Stimulated activated CD4-positive, alpha-beta T cell treated with anti-CD3 and anti-CD28 coated beads, TNF-alpha, amount 100 ng/mL, for 48 hours (primary cell): Measurements from ENCODE around the gene HECTD1.
"Not testable (repeated sequence)": the region's sequence is repeated elsewhere in the genome, so short reads cannot be mapped to it uniquely, and the experiment has no call there.

ENCODE experiments used
- DNase-seq, 3 donors: peaks; one replicate each; pipeline ENCODE4 v3.0.0-alpha.2; 2020; ENCODE audit warnings: low read depth in 3 of 3

The HECTD1 gene

DNA sequence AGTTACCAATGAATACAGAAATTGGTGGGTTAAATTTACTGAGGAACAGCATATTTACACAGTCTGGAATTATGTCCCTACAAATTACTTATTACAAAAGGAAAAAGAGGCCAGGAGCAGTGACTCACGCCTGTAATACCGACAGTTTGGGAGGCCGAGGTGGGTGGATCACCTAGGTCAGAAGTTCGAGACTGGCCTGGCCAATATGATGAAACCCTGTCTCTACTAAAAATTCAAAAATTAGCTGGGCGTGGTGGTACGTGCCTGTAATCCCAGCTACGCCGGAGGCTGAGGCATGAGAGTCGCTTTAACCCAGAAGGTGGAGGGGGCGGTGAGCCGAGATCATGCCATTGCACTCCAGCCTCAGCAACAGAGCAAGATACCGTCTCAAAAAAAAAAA, 52.6 kb downstream of the HECTD1 start:
- DNase-seq, result no peak

DNA sequence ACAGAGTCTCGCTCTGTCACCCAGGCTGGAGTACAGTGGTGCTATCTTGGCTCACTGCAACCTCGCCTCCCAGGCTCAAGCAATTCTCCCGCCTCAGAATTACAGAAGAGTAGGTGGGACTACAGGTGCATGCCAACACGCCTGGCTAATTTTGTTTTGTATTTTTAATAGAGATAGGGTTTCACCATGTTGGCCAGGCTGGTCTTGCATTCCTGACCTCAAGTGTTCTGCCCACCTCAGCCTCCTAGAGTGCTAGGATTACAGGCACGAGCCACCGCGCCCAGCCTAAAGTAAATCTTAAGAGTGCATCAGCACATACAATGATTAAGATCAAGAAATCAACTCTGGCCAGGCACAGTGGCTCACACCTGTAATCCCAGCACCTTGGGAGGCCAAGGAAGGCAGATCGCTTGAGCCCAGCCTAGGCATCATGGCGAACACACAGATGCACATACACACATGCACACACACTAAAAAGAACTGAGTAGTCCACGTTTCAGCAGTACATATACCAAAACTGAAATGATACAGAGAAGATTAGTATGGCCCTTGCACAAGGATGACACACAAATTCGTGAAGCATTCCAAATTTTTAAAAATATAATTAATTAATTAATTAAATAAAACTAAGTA, 65.0 kb downstream of the HECTD1 start:
- no peak for DNase-seq

DNA sequence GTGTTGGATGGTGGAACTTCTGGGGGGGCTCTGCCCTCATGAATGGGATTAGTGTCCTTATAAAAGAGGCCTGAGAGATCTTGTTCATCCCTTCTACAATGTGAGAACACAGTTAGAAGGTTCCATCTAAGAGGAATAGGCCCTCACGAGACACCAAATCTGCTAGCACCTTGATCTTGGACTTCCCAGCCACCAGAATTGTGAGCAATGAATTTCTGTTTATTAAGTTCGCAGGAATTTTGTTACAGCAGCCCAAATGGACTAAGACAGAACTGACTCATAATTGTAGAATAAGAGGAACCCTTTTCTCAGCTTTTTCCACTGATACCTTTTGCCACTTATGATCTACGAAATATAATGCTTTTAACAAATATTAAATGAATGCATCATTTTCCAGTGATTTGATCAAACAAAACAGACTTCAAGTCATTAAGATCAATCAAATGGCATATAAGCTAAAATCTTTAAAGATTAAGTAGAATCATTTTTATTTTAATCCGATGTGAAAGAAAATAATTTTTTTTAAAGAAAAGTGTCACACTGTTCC, 68.2 kb downstream of the HECTD1 start:
- DNase-seq, result no peak

DNA sequence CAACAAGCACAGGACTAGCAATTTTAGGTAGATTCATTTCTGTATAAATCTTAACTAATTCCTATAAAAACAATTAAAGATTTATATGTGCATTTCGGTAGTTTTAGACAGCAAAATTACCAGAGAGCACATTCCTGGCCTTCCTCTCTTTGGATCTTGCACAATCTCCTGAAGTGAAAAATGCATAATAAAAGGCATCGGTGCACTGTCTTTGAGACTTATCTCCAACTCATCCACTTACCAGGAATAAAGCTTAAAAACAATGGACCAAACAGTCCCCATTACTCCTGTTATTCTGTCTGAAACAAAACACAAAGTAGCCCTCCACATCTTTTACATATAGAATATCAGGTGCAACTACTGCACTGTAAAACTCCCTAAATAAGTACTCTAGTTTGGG, 69.3 kb downstream of the HECTD1 start:
- no peak for DNase-seq

DNA sequence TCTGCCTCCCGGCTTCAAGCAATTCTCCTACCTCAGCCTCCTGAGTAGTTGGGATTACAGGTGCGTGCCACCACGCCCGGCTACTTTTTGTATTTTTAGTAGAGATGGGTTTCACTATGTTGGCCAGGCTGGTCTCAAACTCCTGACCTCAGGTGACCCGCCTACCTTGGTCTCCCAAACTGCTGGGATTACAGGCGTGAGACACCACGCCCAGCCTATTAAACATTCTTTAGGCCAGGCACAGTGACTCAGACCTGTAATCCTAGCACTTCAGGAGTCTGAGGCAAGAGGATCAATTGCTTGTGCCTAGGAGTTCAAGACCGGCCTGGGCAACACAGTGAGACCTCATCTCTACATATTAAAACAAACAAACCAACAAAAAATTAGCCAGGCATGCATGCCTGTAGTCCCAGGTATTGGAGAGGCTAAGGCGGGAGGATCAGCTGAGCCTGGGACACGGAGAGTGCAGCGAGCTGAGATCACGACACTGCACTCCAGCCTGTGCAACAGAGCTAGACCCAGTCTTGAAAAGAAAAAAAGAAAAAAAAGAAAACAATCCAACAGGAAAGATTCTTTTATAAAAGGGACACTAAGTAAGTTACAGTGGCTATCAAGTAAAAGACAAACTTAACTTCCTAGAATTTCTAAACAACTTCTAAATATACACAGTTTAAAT, 70.2 kb downstream of the HECTD1 start:
- DNase-seq, result no peak

DNA sequence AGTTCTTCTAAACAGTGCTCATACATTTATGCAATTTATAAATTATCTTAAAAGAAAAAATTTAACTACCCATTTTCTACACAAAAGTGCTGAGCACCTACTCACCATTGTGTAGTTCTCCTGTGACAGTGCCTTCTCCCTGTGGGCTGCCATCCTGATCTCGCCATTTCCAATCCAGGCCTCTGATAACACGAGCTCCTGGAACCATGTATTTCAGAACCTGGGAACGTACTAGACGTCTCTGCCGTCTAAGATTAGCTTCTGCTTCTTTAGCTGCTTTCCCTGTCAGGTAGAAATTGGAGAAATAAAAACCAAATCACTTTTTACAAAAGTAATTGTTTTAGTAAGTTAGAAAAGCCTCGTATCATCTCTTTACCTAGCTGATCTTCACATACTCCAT, 74.5 kb downstream of the HECTD1 start:
- DNase-seq, result no peak

DNA sequence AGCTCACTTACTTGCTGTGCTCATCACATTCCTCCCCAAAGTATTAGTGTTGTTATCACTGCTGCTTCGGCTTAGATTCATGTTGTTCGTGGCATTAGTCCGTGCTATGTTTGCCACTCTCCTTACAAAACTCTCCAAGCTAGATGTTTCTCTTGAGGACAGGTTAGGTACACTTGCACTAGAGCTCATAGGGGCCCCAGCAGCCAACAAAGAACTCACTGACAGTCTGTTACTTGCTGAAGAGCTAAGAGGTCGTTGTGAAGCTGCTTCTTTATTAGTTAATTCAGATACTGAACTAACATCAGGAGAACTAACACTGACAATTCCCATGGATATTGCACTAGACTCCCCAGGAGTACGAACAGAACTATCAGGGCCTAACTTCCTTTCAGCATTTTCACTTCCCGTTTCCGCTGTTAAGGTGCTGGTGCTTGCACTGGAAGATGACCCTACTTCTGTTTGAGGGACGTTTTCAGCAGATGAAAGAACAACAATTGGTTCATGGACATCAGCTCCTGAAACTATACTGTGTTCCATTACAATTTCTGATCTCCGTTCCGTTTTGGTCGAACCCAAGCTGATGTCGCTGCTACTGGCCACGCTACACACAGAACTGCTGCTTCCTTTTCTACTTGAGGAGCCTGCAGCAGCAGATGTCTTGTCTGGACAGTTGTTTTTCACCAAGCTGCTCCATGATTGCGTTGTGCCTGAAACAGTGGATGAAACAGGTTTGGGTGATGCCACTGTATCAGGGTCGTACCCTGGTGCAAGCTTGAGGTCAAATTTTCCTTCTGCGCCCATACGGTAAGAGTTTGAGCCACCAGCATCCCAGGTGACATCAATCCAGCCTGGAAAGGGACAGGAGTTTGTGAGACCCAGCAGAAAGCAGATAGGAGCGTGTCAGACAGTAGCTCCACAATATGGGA, 78.7 kb downstream of the HECTD1 start:
- no peak for DNase-seq

DNA sequence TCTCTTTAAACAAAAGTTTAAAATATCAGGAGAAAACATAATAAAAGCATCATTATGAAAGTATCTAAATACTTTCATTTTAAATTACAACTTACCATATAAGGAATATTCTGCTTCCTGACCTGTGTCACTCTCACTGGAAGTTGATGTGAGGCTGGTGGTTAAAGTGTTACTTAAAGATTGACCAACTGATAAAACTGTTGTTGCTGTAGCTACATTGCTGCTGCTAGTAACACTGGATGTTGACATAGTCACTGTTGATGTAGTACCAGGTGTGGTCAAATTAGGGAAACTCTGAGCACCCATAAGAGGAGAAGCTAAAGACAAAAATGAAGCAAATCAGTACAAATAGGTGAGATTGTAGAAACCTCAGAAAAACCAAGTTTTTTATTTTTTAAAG, 79.9 kb downstream of the HECTD1 start:
- DNase-seq, result no peak

DNA sequence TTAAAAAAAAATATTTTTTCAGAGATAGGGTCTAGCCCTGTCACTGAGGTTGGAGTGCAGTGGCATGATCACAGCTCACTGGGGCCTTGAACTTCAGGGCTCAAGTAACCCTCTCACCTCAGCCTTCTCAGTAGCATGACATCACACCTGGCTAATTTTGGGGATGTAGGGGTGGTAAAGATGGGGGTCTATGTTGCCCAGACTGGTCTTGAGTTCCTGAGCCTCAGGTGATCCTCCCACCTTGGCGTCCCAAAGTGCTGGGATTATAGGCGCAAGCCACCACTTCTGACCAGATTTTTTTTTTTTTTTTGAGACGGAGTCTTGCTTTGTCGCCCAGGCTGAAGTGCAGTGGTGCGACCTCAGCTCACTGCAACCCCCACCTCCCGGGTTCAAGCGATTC, 80.9 kb downstream of the HECTD1 start:
- no peak for DNase-seq

DNA sequence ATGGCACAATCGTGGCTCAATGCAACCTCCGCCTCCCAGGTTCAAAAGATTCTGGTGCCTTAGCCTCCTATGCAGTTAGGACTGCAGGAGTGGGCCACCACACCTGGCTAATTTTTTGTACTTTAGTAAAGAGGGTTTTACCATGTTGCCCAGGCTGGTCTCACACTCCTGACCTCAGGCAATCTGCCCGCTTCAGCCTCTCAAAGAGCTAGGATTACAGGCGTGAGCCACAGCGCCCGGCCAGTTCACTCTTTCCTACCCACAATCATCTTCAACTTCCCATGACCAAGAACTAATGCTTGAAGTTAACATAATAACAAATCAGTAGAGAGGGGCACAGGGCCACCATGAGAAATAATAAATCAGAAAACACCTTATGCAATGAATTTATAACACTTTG, 82.4 kb downstream of the HECTD1 start:
- DNase-seq, result no peak

DNA sequence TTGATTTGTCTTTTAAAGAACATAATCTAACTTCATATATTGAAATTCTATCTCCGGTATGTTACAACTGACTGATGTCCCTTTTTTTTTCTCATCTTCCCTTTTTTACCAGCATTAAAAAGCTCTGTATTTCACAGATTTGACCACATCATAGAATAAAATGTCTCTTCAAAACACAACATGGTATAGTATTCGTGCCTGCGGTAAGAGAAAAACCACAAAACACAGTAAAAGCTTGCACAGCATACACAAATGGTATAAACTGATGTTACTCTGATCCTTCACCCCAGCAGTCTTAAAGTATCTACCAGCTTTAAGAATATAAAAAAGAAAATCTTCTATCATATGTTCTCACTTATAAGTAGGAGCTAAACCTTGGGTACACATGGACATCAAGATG, 83.4 kb downstream of the HECTD1 start:
- no peak for DNase-seq

DNA sequence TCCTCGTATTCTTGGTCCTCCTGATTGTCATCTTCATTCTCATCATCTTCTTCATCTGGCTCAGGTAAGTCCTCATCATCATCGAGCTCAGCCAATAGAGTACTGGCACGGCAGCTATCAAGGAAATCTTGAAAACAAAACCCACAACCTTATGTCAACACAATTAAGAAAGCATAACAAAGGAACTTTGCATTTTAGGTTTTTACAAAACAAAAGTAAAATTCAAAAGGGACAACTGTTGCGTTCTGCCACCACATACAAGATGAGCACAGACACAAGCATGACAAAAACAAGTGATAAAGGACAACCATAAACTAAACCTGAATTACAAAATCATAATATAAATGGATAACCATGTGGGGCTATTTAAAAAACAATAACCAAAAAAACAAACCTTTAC, 84.7 kb downstream of the HECTD1 start:
- DNase-seq, result no peak

DNA sequence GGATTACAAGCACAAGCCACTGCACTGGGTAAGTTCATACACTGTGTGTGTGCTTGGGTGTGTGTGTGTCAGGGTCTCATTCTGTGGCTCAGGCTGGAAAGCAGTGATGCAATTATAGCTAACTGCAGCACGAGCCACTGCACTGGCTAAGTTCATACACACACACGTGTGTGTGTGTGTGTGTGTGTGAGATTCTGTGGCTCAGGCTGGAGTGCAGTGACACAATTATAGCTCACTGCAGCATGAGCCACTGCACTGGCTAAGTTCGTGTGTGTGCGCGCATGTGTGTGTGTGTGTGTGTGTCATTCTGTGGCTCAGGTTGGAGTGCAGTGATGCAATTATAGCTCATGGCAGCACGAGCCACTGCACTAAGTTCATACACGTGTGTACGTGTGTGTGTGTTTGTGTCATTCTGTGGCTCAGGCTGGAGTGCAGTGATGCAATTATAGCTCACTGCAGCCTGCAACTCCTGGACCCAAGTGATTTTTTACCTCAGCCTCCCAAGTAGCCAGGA, 85.4 kb downstream of the HECTD1 start:
- no peak for DNase-seq

DNA sequence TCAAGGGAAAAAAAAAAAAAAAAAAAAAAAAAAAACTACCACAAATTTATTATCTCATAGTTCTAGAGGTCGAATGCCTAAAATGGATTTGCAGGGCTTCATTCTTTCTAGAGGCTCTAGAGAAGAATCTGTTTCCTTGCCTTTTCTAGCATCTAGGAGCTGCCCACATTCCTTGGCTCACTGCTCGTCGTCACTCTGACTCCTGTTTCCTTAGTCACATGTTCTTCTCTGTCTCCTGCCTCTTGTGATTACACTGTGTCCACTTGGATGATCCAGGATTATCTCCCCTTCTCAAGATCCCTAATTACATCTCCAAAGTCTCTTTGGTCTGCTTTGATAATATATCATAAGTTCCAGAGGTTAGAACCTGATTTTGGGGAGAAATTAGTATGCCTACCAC, 88.7 kb downstream of the HECTD1 start:
- no peak for DNase-seq

DNA sequence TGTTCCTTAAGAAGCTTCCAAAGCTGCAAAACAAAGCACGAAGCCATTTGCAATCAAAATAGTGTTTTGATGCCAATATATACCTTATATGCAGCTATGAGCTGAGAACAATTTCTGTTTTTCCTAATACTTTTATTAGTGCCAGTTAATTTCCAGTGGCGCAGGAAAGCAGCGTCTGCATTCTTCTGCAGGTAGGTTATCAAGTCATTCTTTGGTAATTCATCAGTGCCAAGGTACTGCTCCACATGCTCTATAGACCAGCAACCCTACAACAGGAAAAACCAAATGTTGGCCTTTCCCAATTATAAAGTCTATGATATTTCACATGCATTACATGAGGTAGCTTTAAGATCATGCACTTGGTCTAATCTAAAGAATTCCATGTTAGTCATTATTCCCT, 93.8 kb downstream of the HECTD1 start:
- DNase-seq, result no peak

DNA sequence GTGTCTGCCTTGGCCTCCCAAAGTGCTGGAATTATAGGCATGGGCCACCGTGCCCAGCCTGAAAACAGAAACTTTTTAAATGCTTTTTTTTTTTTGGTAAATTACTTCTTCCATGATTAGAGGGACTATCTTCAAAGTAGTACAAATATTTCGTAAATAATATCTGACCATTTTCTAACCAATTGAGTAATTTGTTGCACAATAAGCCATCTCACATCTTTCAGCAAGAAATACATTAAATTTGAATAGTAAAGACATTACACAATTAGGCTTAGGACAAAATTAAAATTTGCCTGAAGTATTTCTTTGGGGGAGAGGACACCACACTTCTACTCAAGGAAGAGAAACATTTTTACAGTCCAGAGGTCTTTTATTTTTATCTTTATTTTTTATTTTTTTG, 96.7 kb downstream of the HECTD1 start:
- DNase-seq, result no peak

DNA sequence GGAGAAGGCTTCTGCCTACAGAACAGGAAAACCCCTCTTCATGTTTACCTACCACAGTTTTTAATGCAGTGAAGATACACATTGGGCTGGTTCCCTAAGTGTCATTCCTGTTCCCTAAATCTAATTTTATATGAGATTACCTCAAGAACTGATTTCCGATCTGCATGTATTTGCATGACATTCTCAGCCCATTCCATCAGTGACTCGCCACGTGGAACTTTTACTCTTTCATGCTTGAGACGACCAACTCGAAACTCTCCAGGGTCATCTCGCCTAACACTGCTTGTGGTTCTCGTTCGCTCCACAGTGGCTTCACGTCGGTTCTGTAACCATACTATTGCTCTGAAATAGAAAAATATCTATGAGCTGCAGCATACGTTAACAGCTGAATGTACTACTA, 98.3 kb downstream of the HECTD1 start:
- DNase-seq, result no peak

DNA sequence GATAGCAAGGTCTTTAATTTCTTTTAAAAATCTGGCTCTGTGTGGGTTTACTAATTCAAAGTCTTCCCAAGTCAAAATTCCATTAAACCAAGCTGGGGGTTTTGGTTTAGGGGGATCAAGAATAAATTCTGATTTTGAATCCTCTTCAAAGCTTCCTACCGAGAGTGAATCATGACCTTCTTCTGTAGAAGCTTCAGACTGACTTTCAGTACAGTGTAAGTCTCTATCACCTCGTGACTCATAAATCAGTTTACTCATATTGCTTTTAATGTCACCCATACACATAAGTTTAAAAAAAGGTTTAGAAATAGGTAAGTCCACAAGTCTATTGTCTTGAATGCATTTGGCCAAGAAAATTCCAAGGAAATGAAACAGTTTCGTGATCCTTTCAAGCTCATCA, 100.8 kb downstream of the HECTD1 start:
- DNase-seq, result no peak

DNA sequence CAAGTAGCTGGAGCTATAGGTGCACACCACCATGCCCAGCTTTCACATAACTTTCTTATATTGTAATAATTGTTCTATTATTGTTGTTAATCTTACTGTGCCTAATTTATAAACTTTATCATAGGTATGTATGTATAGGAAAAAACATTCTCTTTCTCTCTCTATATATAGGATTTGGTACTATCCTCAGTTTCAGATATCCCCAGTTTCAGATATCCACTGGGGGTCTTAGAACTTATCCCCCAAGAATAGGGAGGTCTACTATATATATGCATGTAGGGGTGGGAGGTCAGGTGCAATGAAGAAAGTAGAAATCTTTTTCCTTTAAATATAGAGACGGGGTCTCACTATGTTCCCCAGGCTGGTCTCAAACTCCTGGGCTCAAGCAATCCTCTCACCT, 110.5 kb downstream of the HECTD1 start:
- DNase-seq, result no peak

DNA sequence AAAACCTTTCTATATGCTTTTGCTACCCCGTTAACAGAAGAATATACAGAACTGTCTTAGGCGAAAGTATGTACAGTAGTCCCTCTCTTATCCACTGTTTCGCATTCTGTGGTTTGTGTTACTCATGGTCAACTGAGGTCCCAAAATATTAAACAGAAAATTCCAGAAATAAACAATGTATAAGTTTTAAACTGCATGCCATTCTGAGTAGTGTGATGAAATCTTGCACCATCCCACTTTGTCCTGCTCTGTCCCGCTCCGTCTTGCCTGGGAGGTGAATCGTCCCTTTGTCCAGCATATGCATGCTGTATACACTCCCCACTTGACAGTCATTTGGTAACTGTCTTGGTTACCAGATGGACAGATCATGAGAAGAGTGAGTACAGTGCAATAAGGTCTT, 111.3 kb downstream of the HECTD1 start:
- DNase-seq, result no peak

DNA sequence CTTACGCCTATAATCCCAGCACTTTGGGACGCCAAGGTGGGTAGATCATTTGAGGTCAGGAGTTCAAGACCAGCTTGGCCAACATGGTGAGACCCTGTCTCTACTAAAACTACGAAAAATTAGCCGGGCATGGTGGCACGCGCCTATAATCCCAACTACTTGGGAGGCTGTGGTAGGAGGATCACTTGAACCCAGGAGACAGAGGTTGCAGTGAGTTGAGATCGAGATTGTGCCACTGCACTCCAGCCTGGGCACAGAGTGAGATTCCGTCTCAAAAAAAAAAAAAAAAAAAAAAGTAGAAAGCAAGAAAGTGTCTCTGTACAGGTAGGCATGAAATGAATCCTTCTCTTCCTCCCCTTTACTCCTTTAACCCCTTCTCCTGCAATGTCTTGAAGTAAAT, 111.8 kb downstream of the HECTD1 start:
- DNase-seq, result not testable (repeated sequence)
